HG03457 (cell line): ENCODE data around the gene CXCL10.
A peak's percentile ranks its signal among the peaks of the same experiment; 100 is the strongest.
"Not testable (repeated sequence)": the region's sequence is repeated elsewhere in the genome, so short reads cannot be mapped to it uniquely, and the experiment has no call there.

ENCODE experiments used
- ATAC-seq: cut with Tn5 transposase; IDR thresholded peaks from one replicate; pipeline ENCODE4 v1.9.1; 2021; ENCODE audit warnings: moderate number of reproducible peaks; ENCODE audit not compliant: unreplicated experiment

Gene CXCL10

GRCh38 chr4:76023389-76023788, at the start of gene CXCL10:
Gene CXCL10 (minus strand): TSS chr4:76023497. CDS start chr4:76023431, 66 bp downstream.
- no peak for ATAC-seq

- ATAC-seq = no peak
These were observed 49.5 kb upstream of the CXCL10 start for GRCh38 chr4:76072760-76073159.

GRCh38 chr4:76067652-76068286, 44.5 kb upstream of the CXCL10 start:
- no peak for ATAC-seq

GRCh38 chr4:76066546-76066945, 43.2 kb upstream of the CXCL10 start:
- no peak for ATAC-seq

GRCh38 chr4:76061982-76062381, 38.7 kb upstream of the CXCL10 start:
- peak; percentile 44 for ATAC-seq

GRCh38 chr4:76061421-76061820, 38.1 kb upstream of the CXCL10 start:
- ATAC-seq = no peak

- no peak for ATAC-seq
These were observed 37.2 kb upstream of the CXCL10 start for GRCh38 chr4:76060506-76060905.

GRCh38 chr4:76059750-76060149, 36.5 kb upstream of the CXCL10 start:
- ATAC-seq = no peak

GRCh38 chr4:76058888-76059426, 35.7 kb upstream of the CXCL10 start:
- no peak for ATAC-seq

GRCh38 chr4:76058302-76058701, 35.0 kb upstream of the CXCL10 start:
- ATAC-seq = peak; percentile 30

- no peak for ATAC-seq
These were observed 32.1 kb upstream of the CXCL10 start for GRCh38 chr4:76055421-76055820.

GRCh38 chr4:76055016-76055415, 31.7 kb upstream of the CXCL10 start:
- ATAC-seq = peak; percentile 97

- ATAC-seq = no peak
These were observed 30.4 kb upstream of the CXCL10 start for GRCh38 chr4:76053730-76054129.

GRCh38 chr4:76050560-76051050, 27.3 kb upstream of the CXCL10 start:
- ATAC-seq = not testable (repeated sequence)

- not testable (repeated sequence) for ATAC-seq
These were observed 26.6 kb upstream of the CXCL10 start for GRCh38 chr4:76049860-76050416.

GRCh38 chr4:76044686-76045085, 21.4 kb upstream of the CXCL10 start:
- ATAC-seq = not testable (repeated sequence)

- ATAC-seq = not testable (repeated sequence)
These were observed 20.0 kb upstream of the CXCL10 start for GRCh38 chr4:76043306-76043705.

GRCh38 chr4:76042241-76042998, 19.1 kb upstream of the CXCL10 start:
- not testable (repeated sequence) for ATAC-seq

- ATAC-seq = no peak
These were observed 13.6 kb upstream of the CXCL10 start for GRCh38 chr4:76036855-76037254.

GRCh38 chr4:76035799-76036380, 12.6 kb upstream of the CXCL10 start, which contains the start of gene CXCL11:
Gene CXCL11 (minus strand): TSS chr4:76036070. CDS start chr4:76035987, 83 bp downstream.
- ATAC-seq = no peak

- ATAC-seq = no peak
These were observed 11.8 kb upstream of the CXCL10 start for GRCh38 chr4:76035141-76035540.
